H9 (cell line): ENCODE results near the gene PPP3CA. TPM values are rescaled to one million over a fixed set of nuclear protein-coding genes. Genes with fewer than 3 reads are reported as not detected.

Experiments used
- DNase-seq: peaks from one replicate; pipeline ENCODE4 v3.0.0-alpha.2; 2017
- H2AFZ ChIP-seq: one replicate; pipeline ENCODE4 v1.6.1; 2013; ENCODE audit warnings: mild to moderate bottlenecking, low read length, control low read depth, moderate library complexity
- H2AK5ac ChIP-seq: 2 replicates; pipeline ENCODE4 v1.6.1; 2013; ENCODE audit warnings: low read length, control low read depth, mixed read lengths; ENCODE audit not compliant: insufficient read length
- H2BK120ac ChIP-seq: one replicate; pipeline ENCODE4 v1.6.1; 2013; ENCODE audit warnings: low read depth, mild to moderate bottlenecking, low read length, control low read depth, inconsistent platforms; ENCODE audit not compliant: poor library complexity, severe bottlenecking
- H2BK12ac ChIP-seq: 2 replicates; pipeline ENCODE4 v1.6.1; 2013; ENCODE audit warnings: low read length, control low read depth, mixed read lengths, low read depth; ENCODE audit not compliant: insufficient read length
- H2BK15ac ChIP-seq: 2 replicates; pipeline ENCODE4 v1.6.1; 2013; ENCODE audit warnings: low read depth, low read length, control low read depth
- H2BK20ac ChIP-seq: one replicate; pipeline ENCODE4 v1.6.1; 2013; ENCODE audit warnings: low read depth, mild to moderate bottlenecking, low read length, control low read depth, inconsistent platforms; ENCODE audit not compliant: poor library complexity, severe bottlenecking
- H2BK5ac ChIP-seq: 2 replicates; pipeline ENCODE4 v1.6.1; 2013; ENCODE audit warnings: low read length, control low read depth, mixed read lengths; ENCODE audit not compliant: insufficient read length
- H3K14ac ChIP-seq: 2 replicates; pipeline ENCODE4 v1.6.1; 2013; ENCODE audit warnings: low read length, control low read depth; ENCODE audit not compliant: insufficient read depth
- H3K18ac ChIP-seq: 2 replicates; pipeline ENCODE4 v1.6.1; 2013; ENCODE audit warnings: low read depth, mild to moderate bottlenecking, mixed read lengths, low read length, control low read depth; ENCODE audit not compliant: insufficient read length
- H3K23ac ChIP-seq: 2 replicates; pipeline ENCODE4 v1.6.1; 2013; ENCODE audit warnings: low read length, control low read depth, mixed read lengths, low read depth; ENCODE audit not compliant: insufficient read length
- H3K23me2 ChIP-seq: 2 replicates; pipeline ENCODE4 v1.6.1; 2013; ENCODE audit warnings: low read depth, mild to moderate bottlenecking, mixed read lengths, low read length, control low read depth; ENCODE audit not compliant: insufficient read length, poor library complexity, severe bottlenecking
- H3K27ac ChIP-seq: 2 replicates; pipeline ENCODE4 v1.5.1; 2013; ENCODE audit warnings: low read length, control low read depth, mixed read lengths, low read depth; ENCODE audit not compliant: insufficient read length
- H3K27me3 ChIP-seq: 2 replicates; pipeline ENCODE4 v1.6.1; 2013; ENCODE audit warnings: low read length, control low read depth, inconsistent platforms; ENCODE audit not compliant: insufficient read depth
- H3K4ac ChIP-seq: 2 replicates; pipeline ENCODE4 v1.6.1; 2013; ENCODE audit warnings: low read depth, mild to moderate bottlenecking, control low read depth, inconsistent platforms, low read length, moderate library complexity
- H3K4me1 ChIP-seq: 2 replicates; pipeline ENCODE4 v1.6.1; 2013; ENCODE audit warnings: low read length, control low read depth, inconsistent platforms; ENCODE audit not compliant: insufficient read depth
- H3K4me2 ChIP-seq: 2 replicates; pipeline ENCODE4 v1.6.1; 2013; ENCODE audit warnings: low read length, control low read depth, mixed read lengths; ENCODE audit not compliant: insufficient read length, insufficient read depth
- H3K56ac ChIP-seq: 2 replicates; pipeline ENCODE4 v1.6.1; 2013; ENCODE audit warnings: low read depth, mild to moderate bottlenecking, mixed read lengths, low read length, control low read depth; ENCODE audit not compliant: insufficient read length
- H3K79me1 ChIP-seq: 2 replicates; pipeline ENCODE4 v1.6.1; 2013; ENCODE audit warnings: low read depth, mild to moderate bottlenecking, moderate library complexity, low read length, control low read depth, inconsistent platforms; ENCODE audit not compliant: insufficient read depth, poor library complexity, severe bottlenecking
- H3K79me2 ChIP-seq: 2 replicates; pipeline ENCODE4 v1.6.1; 2013; ENCODE audit warnings: low read length, control low read depth, inconsistent platforms; ENCODE audit not compliant: insufficient read depth
- H3K9ac ChIP-seq: 2 replicates; pipeline ENCODE4 v1.6.1; 2013; ENCODE audit warnings: low read length, control low read depth, mixed read lengths; ENCODE audit not compliant: insufficient read length; ENCODE audit errors: extremely low read depth
- H3K9me3 ChIP-seq: one replicate; pipeline ENCODE4 v1.6.1; 2013; ENCODE audit warnings: low read depth, low read length, inconsistent platforms; ENCODE audit not compliant: control insufficient read depth
- H3T11ph ChIP-seq: one replicate; pipeline ENCODE4 v1.6.1; 2013; ENCODE audit warnings: mild to moderate bottlenecking, low read length, control low read depth, inconsistent platforms
- H4K20me1 ChIP-seq: one replicate; pipeline ENCODE4 v1.6.1; 2013; ENCODE audit not compliant: control insufficient read depth, insufficient read length, insufficient read depth
- H4K5ac ChIP-seq: 2 replicates; pipeline ENCODE4 v1.6.1; 2013; ENCODE audit warnings: low read depth, mild to moderate bottlenecking, mixed read lengths, low read length, control low read depth; ENCODE audit not compliant: insufficient read length
- H4K8ac ChIP-seq: replicated peaks from 2 replicates; pipeline ENCODE4 v1.6.1; 2013; ENCODE audit warnings: low read length, control low read depth, mixed read lengths, low read depth; ENCODE audit not compliant: insufficient read length
- H4K91ac ChIP-seq: 2 replicates; pipeline ENCODE4 v1.6.1; 2013; ENCODE audit warnings: low read depth, mild to moderate bottlenecking, moderate library complexity, mixed read lengths, low read length, control low read depth; ENCODE audit not compliant: insufficient read length
- H3K27ac Mint-ChIP-seq, 3 experiments: 2 replicates in 2 of 3; 3 replicates in 1 of 3; pipeline ENCODE4 v1.8.0; 2020 to 2021; ENCODE audit warnings: mixed read lengths in 3 of 3, mild to moderate bottlenecking in 1 of 3, moderate library complexity in 1 of 3
- H3K27me3 Mint-ChIP-seq: 2 replicates; pipeline ENCODE4 v1.8.0; 2021; ENCODE audit warnings: low read depth, mild to moderate bottlenecking, moderate library complexity, mixed read lengths
- H3K36me3 Mint-ChIP-seq, 3 experiments: 2 replicates in 2 of 3; 3 replicates in 1 of 3; pipeline ENCODE4 v1.8.0; 2020 to 2021; ENCODE audit warnings: low read depth in 3 of 3, mixed read lengths in 3 of 3; ENCODE audit not compliant: insufficient read depth in 1 of 3
- H3K4me1 Mint-ChIP-seq, 2 experiments: 2 replicates each; pipeline ENCODE4 v1.8.0; 2020; ENCODE audit warnings: mixed read lengths in 2 of 2
- H3K4me3 Mint-ChIP-seq, 2 experiments: 2 replicates in 1 of 2; 3 replicates in 1 of 2; pipeline ENCODE4 v1.8.0; 2020 to 2021; ENCODE audit warnings: mild to moderate bottlenecking in 2 of 2, mixed read lengths in 2 of 2, moderate library complexity in 1 of 2
- H3K9me3 Mint-ChIP-seq, 2 experiments: 2 replicates in 1 of 2; 3 replicates in 1 of 2; pipeline ENCODE4 v1.8.0; 2020; ENCODE audit warnings: mild to moderate bottlenecking in 2 of 2, mixed read lengths in 2 of 2, moderate library complexity in 1 of 2
- WGBS: extraction: QIAGEN DNeasy Blood & Tissue Kit; methylation state at CpG from one replicate; pipeline ENCODE4 v1.1.7; 2013; ENCODE audit warnings: missing lambda C conversion rate, low lambda C conversion rate, mixed read lengths; ENCODE audit not compliant: insufficient read length; ENCODE audit errors: extremely low coverage; 5-methylcytosine and 5-hydroxymethylcytosine counted together
- total RNA-seq: library from RNA; stranded (reverse); gene quantifications from 2 replicates; pipeline ENCODE4 v1.2.1, GENCODE V29; 2021
- TF ChIP-seq, protein P1 (sequence below): fragments of 200-600 bp; sonication (generic); conservative IDR thresholded peaks from 3 replicates; pipeline ENCODE4 v1.8.0; 2021; ENCODE audit warnings: antibody characterized with exemption, mild to moderate bottlenecking

Gene PPP3CA
- total RNA-seq, 1 experiment from 2014 or later: 16.8 TPM

GRCh38 chr4:101040776-101041175 is 306.6 kb downstream of the PPP3CA start:
- Histone ChIP-seq H3K79me2 (no peaks in the 10 kb centered on the region), H4K20me1 (no peaks in the 10 kb centered on the region), H3K23me2 (no peaks in the 10 kb centered on the region), H4K5ac (no peak overlapping the region), H3K9ac (no peak overlapping the region), H4K8ac (no peak overlapping the region), H2BK15ac (no peak overlapping the region), H2BK20ac (no peak overlapping the region), H2BK120ac (no peak overlapping the region), H3K4me2 (no peak overlapping the region), H4K91ac (no peak overlapping the region), H3K14ac (no peak overlapping the region), H2AFZ (no peak overlapping the region), H3K56ac (no peak overlapping the region), H3T11ph (no peak overlapping the region), H3K4me1 (peaks cover 11% of the 10 kb centered on the region), H2AK5ac (no peak overlapping the region), H3K9me3 (no peaks in the 10 kb centered on the region), H2BK12ac (no peak overlapping the region), H2BK5ac (no peak overlapping the region), H3K23ac (no peak overlapping the region), H3K27me3 (no peaks in the 10 kb centered on the region), H3K4ac (no peak overlapping the region), H3K18ac (no peak overlapping the region), H3K79me1 (no peaks in the 10 kb centered on the region), H3K27ac (no peak overlapping the region)
- WGBS: no CpG with 5 or more reads among the region's 2 CpGs
- TF ChIP-seq, protein P1, sequence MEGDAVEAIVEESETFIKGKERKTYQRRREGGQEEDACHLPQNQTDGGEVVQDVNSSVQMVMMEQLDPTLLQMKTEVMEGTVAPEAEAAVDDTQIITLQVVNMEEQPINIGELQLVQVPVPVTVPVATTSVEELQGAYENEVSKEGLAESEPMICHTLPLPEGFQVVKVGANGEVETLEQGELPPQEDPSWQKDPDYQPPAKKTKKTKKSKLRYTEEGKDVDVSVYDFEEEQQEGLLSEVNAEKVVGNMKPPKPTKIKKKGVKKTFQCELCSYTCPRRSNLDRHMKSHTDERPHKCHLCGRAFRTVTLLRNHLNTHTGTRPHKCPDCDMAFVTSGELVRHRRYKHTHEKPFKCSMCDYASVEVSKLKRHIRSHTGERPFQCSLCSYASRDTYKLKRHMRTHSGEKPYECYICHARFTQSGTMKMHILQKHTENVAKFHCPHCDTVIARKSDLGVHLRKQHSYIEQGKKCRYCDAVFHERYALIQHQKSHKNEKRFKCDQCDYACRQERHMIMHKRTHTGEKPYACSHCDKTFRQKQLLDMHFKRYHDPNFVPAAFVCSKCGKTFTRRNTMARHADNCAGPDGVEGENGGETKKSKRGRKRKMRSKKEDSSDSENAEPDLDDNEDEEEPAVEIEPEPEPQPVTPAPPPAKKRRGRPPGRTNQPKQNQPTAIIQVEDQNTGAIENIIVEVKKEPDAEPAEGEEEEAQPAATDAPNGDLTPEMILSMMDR: no peak
- peaks cover 0 to 6% (median 4%) of the 10 kb centered on the region in 3 experiments; a peak in 3 of 7 replicates for H3K36me3 Mint-ChIP-seq
- no peak overlapping the region for H3K4me3 Mint-ChIP-seq
- no peaks in the 10 kb centered on the region; a peak in 1 of 5 replicates for H3K9me3 Mint-ChIP-seq
- DNase-seq: no peak
- peaks cover 2% of the 10 kb centered on the region; the same call in 1 of the 2 replicates for H3K27me3 Mint-ChIP-seq
- H3K27ac Mint-ChIP-seq: peak overlapping the region in 1 of 3 experiments; percentile 40; a peak in 1 of 7 replicates
- peaks cover 20 to 25% of the 10 kb centered on the region in 2 experiments for H3K4me1 Mint-ChIP-seq
